Cardiac septum (tissue), 1 donor: Measurements from ENCODE around the gene GALR2. TPM values are rescaled to one million over a fixed set of nuclear protein-coding genes. Genes with fewer than 3 reads are reported as not detected.
"Not testable (repeated sequence)": the region's sequence is repeated elsewhere in the genome, so short reads cannot be mapped to it uniquely, and the experiment has no call there.

ENCODE experiments used
- DNase-seq: peaks from one replicate; pipeline ENCODE4 v3.0.0-alpha.2; 2020; ENCODE audit warnings: low spot score
- intact Hi-C: fragments of 100-400 bp; cut with DNase I; formaldehyde crosslinking; loops from one replicate; pipeline ENCODE4 v1.14.0; 2022
- long read RNA-seq: library from polyadenylated mRNA; unstranded; transcript quantifications from one replicate; pipeline ENCODE4 v2.0.0, GENCODE V29; 2021
- total RNA-seq: library from RNA; stranded (reverse); fragmentation: NEBNext Ultra II Directional; extraction: Animal tissue kit (Norgen Biotek cat#: 25700); gene quantifications from one replicate; pipeline ENCODE4 v1.2.1, GENCODE V29; 2021
- donor health status: DM: no; HTN: no; CAD: no.

Gene GALR2
- not detected for total RNA-seq
- long read RNA-seq, partial matches to known transcripts: 0 of 1 reads
- long read RNA-seq, other reads (novel, unspliced or antisense): 1 of 1 reads

- intact Hi-C loops: no loop called here
- DNase-seq: peak; percentile 77
Observed at GRCh38 chr17:76074390-76075363, at the start of gene GALR2. TSS of gene GALR2 (plus strand) at chr17:76074781. CDS start at chr17:76074884, 103 bp downstream.

- intact Hi-C loops: no loop called here
- DNase-seq: no peak
Observed at GRCh38 chr17:76025294-76025693, 49.3 kb upstream of the GALR2 start.

GRCh38 chr17:76026714-76027158, 47.8 kb upstream of the GALR2 start:
- intact Hi-C loops: no loop called here
- DNase-seq: no peak

DNA sequence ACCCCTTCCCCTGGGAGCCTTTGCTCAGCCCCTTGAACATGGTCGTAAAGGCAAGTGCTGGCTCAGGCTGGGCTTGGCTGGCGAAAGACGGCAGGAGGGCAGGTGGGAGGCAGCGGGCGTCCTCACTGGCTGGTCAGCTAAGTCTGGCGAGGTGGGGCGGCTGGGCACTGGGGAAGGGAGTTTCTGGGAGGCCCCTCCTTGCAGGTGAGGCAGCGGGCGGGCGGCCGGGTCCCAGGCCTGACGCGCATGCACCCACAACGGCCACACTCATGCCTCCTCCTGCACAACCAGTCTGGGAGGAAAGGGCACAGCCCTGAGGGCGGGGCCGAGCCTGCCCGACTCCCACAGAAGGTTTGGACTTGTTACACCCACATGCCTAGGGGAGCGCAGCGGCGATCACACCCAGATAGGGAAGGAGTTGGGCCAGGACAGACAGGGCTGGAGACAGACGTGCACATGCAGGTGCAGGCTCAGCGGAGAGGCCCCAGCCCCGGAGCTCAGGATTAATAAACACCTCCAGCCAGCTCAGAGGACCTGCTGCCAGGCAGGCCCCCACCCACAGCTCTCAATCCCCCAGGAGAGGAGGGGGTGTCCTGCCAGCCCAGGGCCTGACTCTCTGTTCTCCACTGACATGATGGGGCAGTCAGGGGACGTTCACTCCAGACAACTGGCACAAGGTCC, 47.3 kb upstream of the GALR2 start, which contains the start of gene EVPL:
Gene EVPL, minus strand, starts transcription at position 148 of the 681 bp plus-strand sequence. Its CDS starts 108 bp downstream, at position 40.
- no peak for DNase-seq
- intact Hi-C loops: no loop called here

DNA sequence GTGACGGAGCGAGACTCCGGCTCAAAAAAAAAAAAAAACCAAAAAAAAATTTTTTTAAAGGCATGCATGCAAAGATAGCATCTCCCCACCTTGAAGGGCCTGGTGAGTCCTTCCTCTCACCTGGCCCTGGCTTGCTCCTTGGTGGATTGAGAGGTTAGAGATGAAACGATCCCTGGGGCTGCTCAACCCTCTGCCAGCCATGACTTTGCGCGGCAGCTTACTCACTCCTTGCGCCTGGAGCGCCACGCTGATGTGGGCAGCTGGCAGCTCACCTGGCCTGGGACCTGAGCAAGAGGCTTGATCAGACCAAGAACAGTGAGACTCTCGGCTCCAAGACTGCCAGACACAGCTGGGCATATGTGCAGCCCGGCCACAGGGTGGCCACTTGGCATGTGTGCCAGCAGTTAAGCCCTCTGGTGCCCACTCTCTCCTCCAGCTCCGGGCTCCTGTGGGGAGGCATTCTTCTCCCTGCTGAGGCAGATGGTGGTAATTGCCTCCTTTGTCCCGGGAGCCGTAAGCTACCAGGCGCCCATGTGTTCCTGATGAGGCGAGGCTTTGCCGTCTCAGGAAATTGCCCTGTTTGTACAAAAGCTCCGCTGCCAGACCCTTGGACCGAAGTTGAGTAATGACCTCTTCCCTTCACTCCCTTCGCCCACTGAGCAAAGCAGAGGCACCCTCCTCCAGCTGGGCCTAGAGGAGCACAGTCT, 42.4 kb upstream of the GALR2 start:
- DNase-seq: no peak
- intact Hi-C loops: no loop called here

- no peak for DNase-seq
- intact Hi-C loops: no loop called here
Observed at GRCh38 chr17:76032780-76033108, 41.8 kb upstream of the GALR2 start.

DNA sequence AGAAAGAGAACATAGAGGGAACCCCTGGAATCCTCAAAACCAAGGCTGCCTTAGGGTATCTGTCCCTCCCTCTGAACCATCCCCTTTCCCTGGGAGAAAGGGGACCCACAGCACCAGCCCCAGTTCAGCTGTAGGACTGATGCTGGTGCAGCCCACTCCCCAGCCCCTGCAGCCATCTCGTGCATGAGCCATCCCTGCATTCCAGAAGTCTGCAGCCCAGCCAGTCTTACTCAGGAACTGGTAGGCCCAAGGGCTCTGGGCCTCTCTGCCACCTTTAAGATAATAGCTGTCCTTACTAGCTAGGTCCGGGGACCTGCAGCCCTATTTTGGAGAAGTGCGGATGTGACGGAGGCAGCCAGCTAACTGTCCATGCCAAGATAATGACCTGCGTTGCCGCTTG, 41.4 kb upstream of the GALR2 start:
- DNase-seq: no peak
- intact Hi-C loops: no loop called here

DNA sequence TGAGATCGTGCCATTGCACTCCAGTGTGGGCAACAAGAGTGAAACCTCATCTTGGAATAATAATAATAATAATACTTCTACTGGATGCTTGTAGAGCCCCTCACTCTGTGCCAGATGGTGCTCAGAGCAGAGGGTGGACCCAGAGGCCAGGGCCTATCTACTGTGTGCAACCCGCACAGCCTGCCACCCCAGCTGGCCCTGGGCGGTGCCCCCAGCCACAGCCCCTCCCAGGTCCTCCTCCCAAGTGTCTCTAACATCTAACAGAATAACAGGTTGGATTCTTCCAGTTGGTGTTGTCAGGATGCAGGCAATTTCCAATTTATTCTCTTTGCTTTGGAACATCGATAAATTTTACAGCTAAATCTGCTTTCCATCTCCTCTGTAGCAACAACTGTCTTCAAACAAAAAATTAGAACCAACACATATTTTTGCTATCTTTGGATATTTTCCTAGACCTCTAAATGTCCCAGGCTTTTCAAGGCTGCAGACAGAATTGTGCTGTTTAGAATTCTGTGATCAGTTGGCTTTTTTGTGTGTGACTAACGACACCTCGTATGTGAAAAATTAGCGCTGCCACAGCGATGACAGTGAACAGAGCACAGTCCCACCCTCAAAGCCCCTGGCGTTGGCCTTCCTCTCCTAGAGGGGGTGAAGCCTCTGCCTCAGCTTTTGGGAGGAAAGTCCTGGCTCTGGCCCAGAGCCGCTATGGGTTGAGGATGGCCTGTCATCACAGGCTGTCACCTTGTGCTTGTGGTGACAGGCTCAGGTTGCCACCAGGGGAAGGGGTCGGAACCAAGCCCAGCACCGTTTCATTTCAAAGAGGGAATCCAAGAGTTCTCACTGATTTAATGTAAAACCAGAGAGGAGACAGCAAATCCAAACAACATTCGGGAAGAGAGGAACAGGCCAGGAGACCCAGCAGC, 39.9 kb upstream of the GALR2 start:
- intact Hi-C loops: no loop called here
- no peak for DNase-seq

DNA sequence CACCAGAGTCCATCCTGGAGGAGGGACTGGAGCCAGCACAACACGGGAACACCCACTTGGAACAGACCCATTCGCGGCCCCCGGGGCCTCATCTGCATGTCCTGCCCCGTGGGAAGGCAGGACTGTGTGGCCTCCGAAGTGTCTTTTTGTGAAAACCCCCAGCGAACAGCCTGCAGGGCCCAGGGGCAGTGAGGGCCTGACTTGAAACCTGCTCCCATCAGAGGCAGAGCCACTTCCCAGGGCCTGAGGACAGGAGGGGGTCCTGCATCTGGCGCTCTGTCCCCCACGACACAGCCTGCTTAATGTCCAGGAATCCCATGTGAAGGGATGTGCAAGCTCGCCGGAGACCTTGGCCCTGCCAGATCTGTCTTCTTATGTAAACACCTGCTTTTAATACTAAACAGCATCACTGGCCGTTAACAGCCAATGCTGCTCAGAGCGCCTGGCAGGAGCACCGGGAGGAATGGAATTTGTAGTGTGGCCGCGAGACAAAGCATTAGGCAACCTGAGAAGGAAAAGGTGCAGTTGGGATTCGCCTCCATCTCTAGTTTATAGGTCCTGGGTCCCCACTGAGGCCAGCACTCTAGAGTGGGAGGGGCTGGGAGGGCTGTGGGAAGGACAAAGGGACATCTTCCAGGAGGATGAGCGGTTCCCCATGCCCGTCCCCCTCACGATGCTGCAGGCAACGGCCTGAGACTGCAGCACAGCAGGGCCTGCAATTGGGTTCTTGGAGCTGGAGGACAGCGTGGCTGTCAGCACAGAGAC, 37.9 kb upstream of the GALR2 start:
- DNase-seq: no peak

GRCh38 chr17:76038050-76038449, 36.5 kb upstream of the GALR2 start:
- DNase-seq: no peak
- intact Hi-C loops: no loop called here

More for the DNA sequence above, 37.9 kb upstream of the GALR2 start:
- intact Hi-C loops: no loop called here

DNA sequence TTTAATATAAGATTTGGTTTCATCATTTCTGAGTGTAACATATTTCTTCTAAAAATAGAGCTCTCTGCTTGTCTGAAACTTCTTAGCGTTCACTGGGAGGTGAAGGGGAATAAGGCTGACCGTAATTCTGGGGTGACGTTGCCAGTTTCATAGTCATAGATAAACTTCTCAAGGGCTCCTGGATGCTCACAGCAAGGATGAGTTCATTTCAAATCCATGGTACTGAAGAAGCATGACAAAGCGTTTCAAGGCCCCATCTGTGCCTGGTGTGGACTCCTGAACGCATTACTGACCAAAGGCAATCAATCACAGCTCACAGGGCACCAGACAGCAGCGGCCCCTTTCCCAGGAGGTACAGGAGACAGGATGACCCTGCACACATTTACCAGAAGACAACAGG, 35.5 kb upstream of the GALR2 start:
- intact Hi-C loops: no loop called here
- DNase-seq: no peak

DNA sequence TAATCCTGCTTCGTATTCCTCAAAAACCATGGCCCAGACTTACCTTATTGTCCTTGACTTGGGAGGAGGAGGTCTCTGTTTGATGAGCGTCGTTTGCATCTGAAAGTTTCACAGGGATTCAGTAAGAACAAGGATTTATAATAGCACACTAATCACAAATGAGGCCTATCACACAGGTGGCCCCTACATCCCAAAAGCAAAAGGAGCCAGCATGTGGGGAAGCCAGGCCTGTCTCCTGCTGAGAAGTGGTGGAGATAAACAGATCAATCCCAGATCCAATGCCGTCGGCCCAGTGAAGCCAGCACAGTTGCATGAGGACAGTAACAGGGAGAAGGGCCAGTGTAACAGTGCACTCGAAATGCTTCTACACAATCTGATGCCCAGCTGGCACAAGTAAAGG, 34.2 kb upstream of the GALR2 start:
- intact Hi-C loops: no loop called here

GRCh38 chr17:76042868-76043267, 31.7 kb upstream of the GALR2 start:
- intact Hi-C loops, DNase-seq: not testable (repeated sequence)

More for the DNA sequence above, 34.2 kb upstream of the GALR2 start:
- DNase-seq: no peak

DNA sequence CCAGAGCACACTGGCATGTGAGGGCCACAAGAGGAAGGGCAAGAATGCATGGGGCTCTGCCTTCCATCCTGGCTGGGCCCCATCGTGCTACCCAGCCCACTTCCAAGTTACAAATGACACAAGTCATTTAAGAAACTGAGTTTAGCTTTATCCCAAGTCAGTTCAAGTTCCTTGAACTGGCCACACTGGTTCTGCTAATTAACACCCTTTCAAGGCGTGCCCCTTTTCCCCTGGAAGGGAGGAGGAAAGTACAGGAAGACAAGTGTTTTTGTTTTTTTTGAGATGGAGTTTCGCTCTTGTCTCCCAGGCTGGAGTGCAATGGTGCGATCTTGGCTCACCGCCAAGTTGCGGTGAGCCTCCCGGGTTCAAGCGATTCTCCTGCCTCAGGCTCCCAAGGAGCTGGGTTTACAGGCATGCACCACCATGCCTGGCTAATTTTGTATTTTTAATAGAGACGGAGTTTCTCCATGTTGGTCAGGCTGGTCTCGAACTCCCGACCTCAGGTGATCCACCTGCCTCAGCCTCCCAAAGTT, 30.0 kb upstream of the GALR2 start:
- intact Hi-C loops, DNase-seq: not testable (repeated sequence)

GRCh38 chr17:76046064-76046463, 28.5 kb upstream of the GALR2 start:
- intact Hi-C loops: no loop called here
- DNase-seq: no peak

DNA sequence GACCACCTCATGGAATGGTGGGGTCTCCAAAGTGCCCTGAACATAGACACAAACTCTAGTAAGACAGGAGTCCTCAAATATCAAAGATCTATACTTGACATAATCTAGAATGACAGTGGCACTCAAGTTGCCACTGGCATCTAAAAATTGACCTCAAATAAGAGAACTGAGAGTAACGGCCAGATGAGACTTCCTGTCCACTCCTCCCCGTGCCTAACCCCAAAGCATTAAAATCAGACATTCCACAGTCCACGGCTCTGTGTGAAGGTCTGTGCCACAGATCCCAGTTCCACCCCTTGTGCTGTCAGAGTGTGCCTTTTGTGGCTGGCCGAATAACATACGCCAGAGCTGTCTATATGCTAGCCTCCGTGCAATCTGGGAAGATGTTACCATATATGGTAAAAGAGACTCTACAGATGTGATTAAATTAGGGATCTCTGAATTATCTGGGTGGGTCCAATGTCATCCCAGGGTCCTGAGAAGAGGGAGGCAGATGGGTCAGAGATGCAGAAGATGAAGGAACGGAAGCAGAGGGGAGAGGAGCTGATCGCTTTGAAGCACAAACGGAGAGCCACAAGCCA, 26.5 kb upstream of the GALR2 start:
- peak; percentile 14 for DNase-seq
- intact Hi-C loops: no loop called here

- DNase-seq: peak; percentile 41
- intact Hi-C loops: no loop called here
Observed at GRCh38 chr17:76048711-76049110, 25.9 kb upstream of the GALR2 start.

DNA sequence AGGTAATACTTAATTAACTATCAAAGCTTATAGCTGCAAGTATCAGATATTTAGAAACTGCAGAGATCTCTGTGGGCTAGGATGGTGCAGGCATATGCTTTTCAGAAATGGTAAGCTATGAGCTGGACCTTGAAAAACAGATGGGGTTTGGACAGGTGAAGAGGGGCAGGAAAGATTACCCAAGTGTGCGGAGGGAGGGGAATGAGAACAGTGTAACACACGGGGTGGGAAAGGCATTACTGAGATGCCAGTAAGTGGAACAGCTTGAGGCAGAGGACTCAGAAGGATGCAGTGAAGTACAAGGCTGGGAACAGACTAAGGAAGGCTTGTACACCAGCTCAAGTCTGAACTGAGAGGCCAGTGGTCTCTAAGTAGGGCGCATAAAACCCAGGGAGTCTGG, 25.3 kb upstream of the GALR2 start:
- DNase-seq: no peak
- intact Hi-C loops: no loop called here
